ENCODE data around the gene PHLDB1.

PHLDB1 gene

GRCh38 chr11:118602331-118602730 is 5.1 kb upstream of the PHLDB1 start:
- TF ChIP-seq TEAD4 (IDR thresholded peaks at IDR 0.05) (no peak), EP300 (IDR thresholded peaks at IDR 0.05; ENCODE audit: borderline replicate concordance) (no peak), USF1 (IDR thresholded peaks at IDR 0.05) (no peak), CREB1 (IDR thresholded peaks at IDR 0.05; ENCODE audit: low read depth) (no peak), FOXM1 (IDR thresholded peaks at IDR 0.05; ENCODE audit: borderline replicate concordance, low read depth) (no peak)

GRCh38 chr11:118604566-118604965 is 2.8 kb upstream of the PHLDB1 start:
- TF ChIP-seq NFIC (IDR thresholded peaks at IDR 0.05) (no peak), YY1 (IDR thresholded peaks at IDR 0.05; ENCODE audit: low read depth) (no peak), MAX (IDR thresholded peaks at IDR 0.05) (no peak), CREB1 (IDR thresholded peaks at IDR 0.05; ENCODE audit: low read depth) (no peak), TAF1 (IDR thresholded peaks at IDR 0.05; ENCODE audit: low read depth) (no peak), TCF12 (IDR thresholded peaks at IDR 0.05; ENCODE audit: low read depth) (no peak), EGR1 (IDR thresholded peaks at IDR 0.05) (no peak), CEBPB (IDR thresholded peaks at IDR 0.05) (no peak), FOXM1 (IDR thresholded peaks at IDR 0.05; ENCODE audit: borderline replicate concordance, low read depth) (no peak)

GRCh38 chr11:118605116-118605867 is 2.1 kb upstream of the PHLDB1 start:
- TF ChIP-seq CEBPB (IDR thresholded peaks at IDR 0.05) = peak; percentile 89
- TF ChIP-seq ZBTB7A (IDR thresholded peaks at IDR 0.05; ENCODE audit: low read depth) = no peak
- no peak for TF ChIP-seq TAF1 (IDR thresholded peaks at IDR 0.05; ENCODE audit: low read depth)

GRCh38 chr11:118606157-118606843 is 1.1 kb upstream of the PHLDB1 start:
- TF ChIP-seq ZBTB7A (IDR thresholded peaks at IDR 0.05; ENCODE audit: low read depth) = no peak
- no peak for TF ChIP-seq MAX (IDR thresholded peaks at IDR 0.05)
- no peak for TF ChIP-seq NFIC (IDR thresholded peaks at IDR 0.05)
- TF ChIP-seq YY1 (IDR thresholded peaks at IDR 0.05; ENCODE audit: low read depth) = no peak
- TF ChIP-seq EGR1 (IDR thresholded peaks at IDR 0.05) = no peak
- TF ChIP-seq TEAD4 (IDR thresholded peaks at IDR 0.05) = no peak; the same call in 1 of the 2 replicates
- no peak for TF ChIP-seq REST (IDR thresholded peaks at IDR 0.05; ENCODE audit: low read depth)
- no peak for TF ChIP-seq CEBPB (IDR thresholded peaks at IDR 0.05)
- TF ChIP-seq EP300 (IDR thresholded peaks at IDR 0.05; ENCODE audit: borderline replicate concordance) = no peak
- no peak for TF ChIP-seq CREB1 (IDR thresholded peaks at IDR 0.05; ENCODE audit: low read depth)
- no peak for TF ChIP-seq RAD21 (IDR thresholded peaks at IDR 0.05; ENCODE audit: low read depth)
- TF ChIP-seq FOXM1 (IDR thresholded peaks at IDR 0.05; ENCODE audit: borderline replicate concordance, low read depth) = no peak
- TF ChIP-seq USF1 (IDR thresholded peaks at IDR 0.05) = no peak
- TF ChIP-seq TAF1 (IDR thresholded peaks at IDR 0.05; ENCODE audit: low read depth) = no peak
- no peak for TF ChIP-seq TCF12 (IDR thresholded peaks at IDR 0.05; ENCODE audit: low read depth)

GRCh38 chr11:118606844-118607228 is 579 bp upstream of the PHLDB1 start:
- TF ChIP-seq TAF1 (IDR thresholded peaks at IDR 0.05; ENCODE audit: low read depth) (no peak), CEBPB (IDR thresholded peaks at IDR 0.05) (no peak)

GRCh38 chr11:118608360-118609227 is 1.2 kb downstream of the PHLDB1 start:
- TF ChIP-seq ZBTB7A (IDR thresholded peaks at IDR 0.05; ENCODE audit: low read depth) (no peak), MAX (IDR thresholded peaks at IDR 0.05) (peak; percentile 92), FOXM1 (IDR thresholded peaks at IDR 0.05; ENCODE audit: borderline replicate concordance, low read depth) (no peak), TEAD4 (IDR thresholded peaks at IDR 0.05) (no peak), EGR1 (IDR thresholded peaks at IDR 0.05) (peak; percentile 89), CREB1 (IDR thresholded peaks at IDR 0.05; ENCODE audit: low read depth) (no peak), YY1 (IDR thresholded peaks at IDR 0.05; ENCODE audit: low read depth) (0 out of 2 replicates have a peak, but pooled peaks have one; percentile 15), RAD21 (IDR thresholded peaks at IDR 0.05; ENCODE audit: low read depth) (no peak), TCF12 (IDR thresholded peaks at IDR 0.05; ENCODE audit: low read depth) (no peak), NFIC (IDR thresholded peaks at IDR 0.05) (no peak), TAF1 (IDR thresholded peaks at IDR 0.05; ENCODE audit: low read depth) (no peak)
